GM23338 (cell line): Measurements from ENCODE around the gene AFF1. TPM values are rescaled to one million over a fixed set of nuclear protein-coding genes. Genes with fewer than 3 reads are reported as not detected.
"Not testable (repeated sequence)": the region's sequence is repeated elsewhere in the genome, so short reads cannot be mapped to it uniquely, and the experiment has no call there.

Experiments used
- ATAC-seq: fragments of 200-7000 bp; cut with Tn5 transposase; 3 replicates; pipeline ENCODE4 v1.9.1; 2020
- DNase-seq: peaks from one replicate; pipeline ENCODE4 v3.0.0-alpha.2; 2015; ENCODE audit warnings: low spot score
- H2AFZ ChIP-seq: fragments of 200-600 bp; sonication (generic); 2 replicates; pipeline ENCODE4 v1.8.0; 2016; ENCODE audit warnings: antibody characterized with exemption, mild to moderate bottlenecking, moderate library complexity
- H3F3A ChIP-seq: fragments of 200-600 bp; sonication (generic); replicated peaks from 2 replicates; pipeline ENCODE4 v1.8.0; 2017; ENCODE audit warnings: antibody characterized with exemption, mixed run types, low read depth
- H3K27ac ChIP-seq: fragments of 200-600 bp; sonication (generic); 2 replicates; pipeline ENCODE4 v1.6.1; 2016; ENCODE audit warnings: low read depth
- H3K27me3 ChIP-seq: fragments of 200-600 bp; sonication (generic); 2 replicates; pipeline ENCODE4 v1.8.0; 2016; ENCODE audit warnings: mild to moderate bottlenecking, mixed run types, moderate library complexity; ENCODE audit not compliant: insufficient read depth
- H3K36me3 ChIP-seq: fragments of 200-600 bp; sonication (generic); 2 replicates; pipeline ENCODE4 v1.8.0; 2016; ENCODE audit warnings: mild to moderate bottlenecking; ENCODE audit not compliant: insufficient read depth
- H3K4me1 ChIP-seq: fragments of 200-600 bp; sonication (generic); 2 replicates; pipeline ENCODE4 v1.8.0; 2016; ENCODE audit warnings: mild to moderate bottlenecking, moderate library complexity; ENCODE audit not compliant: insufficient read depth
- H3K4me2 ChIP-seq: fragments of 200-600 bp; sonication (generic); 2 replicates; pipeline ENCODE4 v1.7.1; 2017; ENCODE audit warnings: mixed run types
- H3K4me3 ChIP-seq: fragments of 200-600 bp; sonication (generic); 2 replicates; pipeline ENCODE4 v1.6.1; 2016; ENCODE audit warnings: mixed run types
- H3K79me2 ChIP-seq: fragments of 200-600 bp; sonication (generic); replicated peaks from 2 replicates; pipeline ENCODE4 v1.8.0; 2017; ENCODE audit warnings: mild to moderate bottlenecking; ENCODE audit not compliant: insufficient read depth
- H3K9me2 ChIP-seq: fragments of 200-600 bp; sonication (generic); 2 replicates; pipeline ENCODE4 v1.8.0; 2017; ENCODE audit not compliant: insufficient read depth
- H4K20me1 ChIP-seq: fragments of 200-600 bp; sonication (generic); replicated peaks from 2 replicates; pipeline ENCODE4 v1.8.0; 2017; ENCODE audit warnings: mild to moderate bottlenecking; ENCODE audit not compliant: insufficient read depth
- H3K27ac Mint-ChIP-seq: 2 replicates; pipeline ENCODE4 v1.8.0; 2020; ENCODE audit warnings: inconsistent platforms, mild to moderate bottlenecking, moderate library complexity, mixed read lengths
- H3K27me3 Mint-ChIP-seq: 3 replicates; pipeline ENCODE4 v1.8.0; 2022; ENCODE audit warnings: low read depth, mild to moderate bottlenecking, moderate library complexity, mixed read lengths, inconsistent platforms; ENCODE audit not compliant: insufficient read depth, poor library complexity
- H3K36me3 Mint-ChIP-seq: 3 replicates; pipeline ENCODE4 v1.8.0; 2021; ENCODE audit warnings: low read depth, mild to moderate bottlenecking, inconsistent platforms, moderate library complexity, mixed read lengths
- H3K4me1 Mint-ChIP-seq: 3 replicates; pipeline ENCODE4 v1.8.0; 2020; ENCODE audit warnings: mild to moderate bottlenecking, inconsistent platforms, mixed read lengths
- H3K4me3 Mint-ChIP-seq: 3 replicates; pipeline ENCODE4 v1.8.0; 2021; ENCODE audit warnings: moderate library complexity, mild to moderate bottlenecking, inconsistent platforms, mixed read lengths
- H3K9me3 Mint-ChIP-seq: 3 replicates; pipeline ENCODE4 v1.8.0; 2020; ENCODE audit warnings: moderate library complexity, mild to moderate bottlenecking, inconsistent platforms, mixed read lengths
- CREB1 ChIP-seq: fragments of 250-450 bp; sonication (Bioruptor Pico); IDR thresholded peaks from 2 replicates; pipeline ENCODE4 v1.5.0; 2020; ENCODE audit warnings: low read depth, mild to moderate bottlenecking, moderate library complexity
- EZH2 ChIP-seq: fragments of 200-600 bp; sonication (generic); IDR thresholded peaks from one replicate; pipeline ENCODE4 v1.8.0; 2017; ENCODE audit warnings: antibody characterized with exemption, mild to moderate bottlenecking, low read depth; ENCODE audit not compliant: unreplicated experiment
- JUNB ChIP-seq: IDR thresholded peaks from one replicate; pipeline ENCODE4 v1.6.1; 2016; ENCODE audit warnings: antibody characterized with exemption; ENCODE audit not compliant: unreplicated experiment
- POLR2AphosphoS5 ChIP-seq: IDR thresholded peaks from 2 replicates; pipeline ENCODE4 v1.6.1; 2016; ENCODE audit warnings: antibody characterized with exemption, low read depth
- REST ChIP-seq: IDR thresholded peaks from one replicate; pipeline ENCODE4 v1.6.1; 2018; ENCODE audit warnings: antibody characterized with exemption; ENCODE audit not compliant: unreplicated experiment
- polyA plus RNA-seq: library from polyadenylated mRNA; unstranded; fragments of >200 nt; fragmentation: Nextera tagmentation; extraction: Ambion mirVana; gene quantifications from 2 replicates; pipeline ENCODE4 v1.2.1, GENCODE V29; 2016
- total RNA-seq: library from RNA; depleted of rRNA; stranded (reverse); fragments of >200 nt; shearing (Covaris generic); gene quantifications from 2 replicates; pipeline ENCODE4 v1.2.3, GENCODE V29; 2014
- TF ChIP-seq, protein P1 (sequence below): IDR thresholded peaks from 2 replicates; pipeline ENCODE4 v1.6.1; 2016; ENCODE audit warnings: antibody characterized with exemption

Gene AFF1
- total and polyA plus RNA-seq, 2 experiments from 2014 or later = 42.6 to 67.2 TPM

- TF ChIP-seq, protein P1, sequence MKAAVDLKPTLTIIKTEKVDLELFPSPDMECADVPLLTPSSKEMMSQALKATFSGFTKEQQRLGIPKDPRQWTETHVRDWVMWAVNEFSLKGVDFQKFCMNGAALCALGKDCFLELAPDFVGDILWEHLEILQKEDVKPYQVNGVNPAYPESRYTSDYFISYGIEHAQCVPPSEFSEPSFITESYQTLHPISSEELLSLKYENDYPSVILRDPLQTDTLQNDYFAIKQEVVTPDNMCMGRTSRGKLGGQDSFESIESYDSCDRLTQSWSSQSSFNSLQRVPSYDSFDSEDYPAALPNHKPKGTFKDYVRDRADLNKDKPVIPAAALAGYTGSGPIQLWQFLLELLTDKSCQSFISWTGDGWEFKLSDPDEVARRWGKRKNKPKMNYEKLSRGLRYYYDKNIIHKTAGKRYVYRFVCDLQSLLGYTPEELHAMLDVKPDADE = no peak
- TF ChIP-seq JUNB = no peak
- TF ChIP-seq REST = no peak
- TF ChIP-seq POLR2AphosphoS5 = no peak
- TF ChIP-seq CREB1 (CRISPR knock-in tag) = no peak
- TF ChIP-seq EZH2 = no peak
These were observed 47.0 kb downstream of the AFF1 start (continued) for GRCh38 chr4:86981789-86982188.

DNA sequence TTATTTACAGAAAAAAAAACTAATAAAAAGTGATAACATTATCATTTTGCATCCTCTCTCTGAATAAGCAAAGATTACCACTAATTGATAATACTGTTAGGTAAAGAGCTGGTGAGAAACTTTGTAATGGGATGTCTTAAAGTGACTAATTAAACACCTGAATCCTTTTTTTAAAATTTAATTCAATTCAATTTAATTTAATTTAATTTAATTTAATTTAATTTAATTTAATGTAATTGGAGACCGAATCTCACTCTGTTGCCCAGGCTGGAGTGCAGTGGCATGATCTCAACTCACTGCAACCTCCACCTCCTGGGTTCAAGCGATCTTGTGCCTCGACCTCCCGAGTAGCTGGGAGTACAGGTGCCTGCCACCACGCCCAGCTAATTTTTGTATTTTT, 51.0 kb downstream of the AFF1 start:
- not testable (repeated sequence) for H3K36me3 ChIP-seq, H3K9me3 Mint-ChIP-seq, ATAC-seq, H3K27me3 Mint-ChIP-seq, H3K4me3 ChIP-seq, H3K9me2 ChIP-seq, H4K20me1 ChIP-seq, H3K27ac ChIP-seq, H3K27me3 ChIP-seq, DNase-seq, H2AFZ ChIP-seq, H3F3A ChIP-seq, H3K4me1 Mint-ChIP-seq, H3K4me3 Mint-ChIP-seq, H3K27ac Mint-ChIP-seq, H3K4me2 ChIP-seq, H3K4me1 ChIP-seq
- H3K79me2 ChIP-seq = peaks cover 65% of the 10 kb centered on the region
- peaks cover 35% of the 10 kb centered on the region for H3K36me3 Mint-ChIP-seq

GRCh38 chr4:86989658-86990057, 54.8 kb downstream of the AFF1 start:
- not testable (repeated sequence) for H3F3A ChIP-seq, H4K20me1 ChIP-seq, H3K4me3 ChIP-seq, H3K4me2 ChIP-seq, H3K4me1 Mint-ChIP-seq, ATAC-seq, DNase-seq, H3K36me3 ChIP-seq, H3K4me3 Mint-ChIP-seq, H3K4me1 ChIP-seq, H3K27me3 ChIP-seq, H3K27ac ChIP-seq, H3K27ac Mint-ChIP-seq, H3K9me2 ChIP-seq, H3K27me3 Mint-ChIP-seq, H2AFZ ChIP-seq, H3K9me3 Mint-ChIP-seq
- peaks cover 33% of the 10 kb centered on the region for H3K36me3 Mint-ChIP-seq
- peaks cover 61% of the 10 kb centered on the region for H3K79me2 ChIP-seq
